GM18502 (cell line): ENCODE measurements around the gene DKK1.

Source experiments
- ATAC-seq: cut with Tn5 transposase; IDR thresholded peaks from one replicate; pipeline ENCODE4 v1.9.1; 2021; ENCODE audit warnings: mild to moderate bottlenecking; ENCODE audit not compliant: unreplicated experiment, poor library complexity

The DKK1 gene

DNA sequence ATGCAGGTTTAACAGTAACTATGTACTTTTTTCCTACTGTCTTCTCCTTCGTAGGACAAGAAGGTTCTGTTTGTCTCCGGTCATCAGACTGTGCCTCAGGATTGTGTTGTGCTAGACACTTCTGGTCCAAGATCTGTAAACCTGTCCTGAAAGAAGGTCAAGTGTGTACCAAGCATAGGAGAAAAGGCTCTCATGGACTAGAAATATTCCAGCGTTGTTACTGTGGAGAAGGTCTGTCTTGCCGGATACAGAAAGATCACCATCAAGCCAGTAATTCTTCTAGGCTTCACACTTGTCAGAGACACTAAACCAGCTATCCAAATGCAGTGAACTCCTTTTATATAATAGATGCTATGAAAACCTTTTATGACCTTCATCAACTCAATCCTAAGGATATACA is 2.4 kb downstream of the DKK1 start:
- no peak for ATAC-seq

DNA sequence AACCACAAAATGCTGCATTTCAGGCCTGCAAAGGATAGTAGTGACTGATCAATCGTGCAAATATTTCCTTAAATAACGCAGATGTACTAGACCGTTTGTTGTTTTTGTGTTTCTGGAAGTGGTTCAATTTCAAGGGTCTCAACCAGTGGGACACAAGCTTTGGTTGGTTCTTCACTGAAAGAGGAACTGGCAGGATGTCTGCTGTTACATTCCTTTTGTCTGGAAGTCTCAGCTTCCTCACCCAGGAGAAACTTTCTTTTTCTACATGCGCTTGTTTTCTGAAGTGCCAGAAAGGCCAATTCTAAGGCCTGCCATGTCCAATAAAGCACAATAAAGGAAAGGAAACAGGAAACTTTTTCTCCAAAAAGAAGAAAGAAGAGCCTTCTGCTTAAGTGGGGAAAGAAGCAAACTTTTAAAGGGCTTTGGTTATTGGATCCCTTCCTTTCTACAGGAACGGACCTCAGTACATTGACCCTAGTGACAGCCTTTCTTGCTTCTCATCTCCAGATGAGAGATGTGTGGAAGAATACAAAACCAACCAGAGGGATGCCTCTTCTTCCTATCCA is 4.1 kb downstream of the DKK1 start:
- ATAC-seq, result no peak

DNA sequence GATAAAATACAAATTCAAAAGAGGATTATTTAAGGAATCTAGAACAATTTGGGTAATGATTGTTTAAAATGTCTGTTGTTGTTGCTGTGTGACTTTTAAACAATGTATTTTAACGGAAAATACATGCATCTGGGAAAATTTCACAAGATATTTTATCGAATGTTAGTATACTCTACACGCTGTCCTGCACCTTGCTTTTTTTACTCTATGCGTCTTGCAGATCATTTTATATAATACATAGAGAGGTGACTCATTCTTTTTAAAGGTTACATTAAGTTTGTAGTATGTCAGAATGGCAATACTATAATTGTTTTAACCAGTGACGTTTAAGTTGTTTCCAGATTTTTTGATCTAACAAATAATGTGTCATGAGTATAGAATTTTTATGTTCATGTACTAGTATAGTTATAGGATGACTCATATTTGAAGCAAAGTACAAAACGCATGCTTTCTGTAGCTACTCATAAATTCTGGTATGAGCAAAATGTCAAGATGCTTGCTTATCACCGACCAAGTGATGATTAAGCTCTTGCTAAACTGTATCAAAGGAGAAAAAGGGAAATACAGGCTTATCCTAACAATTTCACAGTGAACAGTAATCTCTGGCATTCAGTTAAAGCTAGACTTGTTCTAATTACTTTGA is 4.9 kb downstream of the DKK1 start:
- no peak for ATAC-seq

DNA sequence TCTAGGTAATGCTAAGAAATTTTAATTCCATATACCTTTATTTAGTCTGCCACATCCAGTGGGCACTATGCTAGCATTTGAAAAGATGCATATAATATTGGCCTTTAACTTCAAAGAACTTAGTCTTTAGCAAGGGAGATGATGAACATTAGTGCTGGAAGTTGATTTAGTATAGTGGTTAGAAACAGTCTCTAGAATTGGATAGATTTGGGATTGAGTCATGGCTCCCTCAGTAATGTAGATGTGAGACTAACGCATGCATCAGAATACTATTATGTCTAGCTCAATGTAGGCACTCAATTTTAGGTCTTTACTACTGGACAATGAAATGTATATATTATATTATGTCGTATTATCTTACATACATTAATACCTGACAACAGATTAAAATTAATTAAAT is 5.8 kb downstream of the DKK1 start:
- ATAC-seq, result no peak

DNA sequence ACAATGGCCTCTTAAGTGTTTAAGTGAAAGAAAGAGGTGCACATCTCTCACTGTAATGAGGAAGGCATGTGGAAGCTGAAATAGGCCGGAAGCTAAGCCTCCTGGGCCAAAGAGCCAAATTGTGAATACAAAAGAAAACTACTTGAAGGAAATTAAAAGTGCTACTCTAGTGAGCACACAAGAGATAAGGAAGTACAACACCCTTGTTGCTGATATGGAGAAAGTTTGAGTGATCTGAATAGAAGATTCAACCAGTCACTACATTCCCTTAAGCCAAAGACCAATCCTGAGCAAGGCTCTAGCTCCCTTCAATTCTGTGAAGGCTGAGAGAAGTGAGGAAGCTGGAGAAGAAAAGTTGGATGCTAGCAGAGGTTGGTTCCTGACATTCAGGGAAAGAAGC is 8.2 kb downstream of the DKK1 start:
- ATAC-seq, result no peak

DNA sequence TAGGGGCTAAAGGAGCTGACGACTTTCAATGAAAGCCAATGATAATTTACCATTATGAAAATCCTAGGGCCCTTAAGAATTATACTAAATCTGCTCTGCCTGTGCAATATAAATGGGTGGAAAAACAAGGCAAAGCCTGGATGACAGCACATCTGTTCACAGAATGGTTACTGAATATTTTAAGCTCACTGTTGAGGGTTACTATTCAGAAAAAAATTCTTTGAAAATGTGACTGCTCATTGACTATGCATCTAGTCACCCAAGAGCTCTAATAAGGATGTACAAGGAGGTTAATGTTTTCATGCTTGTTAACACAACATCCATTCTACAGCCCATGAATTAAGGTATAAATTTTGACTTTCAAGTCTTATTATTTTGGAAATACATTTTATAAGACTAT is 8.9 kb downstream of the DKK1 start:
- no peak for ATAC-seq

DNA sequence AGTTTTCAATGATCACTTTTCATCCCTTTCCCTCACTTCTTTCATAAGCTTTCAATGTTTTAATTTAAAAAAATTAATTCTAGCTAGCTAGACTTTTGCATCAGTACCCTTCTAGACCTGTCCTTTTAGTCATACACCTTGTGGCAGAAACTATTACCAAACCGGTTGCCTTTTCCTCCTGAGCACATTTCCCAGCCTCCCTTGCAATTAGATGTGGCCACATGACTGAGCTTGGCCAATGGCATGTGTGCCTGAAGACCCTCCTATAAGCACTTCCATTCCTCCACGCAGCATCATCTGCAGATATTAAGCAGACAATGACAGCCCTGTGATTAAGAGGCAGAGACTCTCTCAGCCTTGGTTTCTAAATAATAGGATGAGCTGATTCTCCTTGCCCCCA is 12.3 kb downstream of the DKK1 start:
- no peak for ATAC-seq

DNA sequence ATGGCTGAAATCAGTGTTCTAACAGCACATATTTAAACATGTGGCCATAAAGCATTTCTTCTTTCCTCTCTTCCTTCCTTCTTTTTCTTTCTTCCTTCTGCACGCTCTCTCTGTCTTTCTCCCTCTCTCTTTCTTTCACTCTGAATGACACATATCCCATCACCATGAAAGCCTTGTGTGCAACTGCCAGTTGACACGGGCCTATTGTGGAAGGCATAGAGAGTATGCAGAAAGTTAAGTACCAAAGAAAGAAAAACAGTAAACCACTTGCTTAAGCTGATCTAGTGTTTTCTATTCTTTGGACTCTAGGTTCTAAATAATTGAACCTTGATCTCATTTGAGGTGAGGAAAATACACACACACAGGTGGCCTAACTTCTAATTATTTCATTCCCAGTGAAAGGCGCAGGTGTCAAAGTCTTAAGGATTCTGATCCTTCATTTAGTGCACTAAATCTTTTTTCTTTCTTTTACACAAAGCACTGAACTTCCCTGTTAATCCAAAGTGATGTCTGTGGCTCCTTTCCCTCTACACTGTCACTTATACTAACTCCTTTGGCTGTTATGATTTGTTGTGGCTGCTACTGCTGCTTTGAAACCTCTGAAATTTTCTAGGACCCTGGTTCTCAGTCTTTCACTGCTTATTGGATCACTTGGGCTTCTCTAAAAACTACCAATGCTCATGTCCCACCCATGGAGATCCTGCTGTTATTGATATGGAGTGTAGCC is 17.7 kb downstream of the DKK1 start:
- no peak for ATAC-seq

DNA sequence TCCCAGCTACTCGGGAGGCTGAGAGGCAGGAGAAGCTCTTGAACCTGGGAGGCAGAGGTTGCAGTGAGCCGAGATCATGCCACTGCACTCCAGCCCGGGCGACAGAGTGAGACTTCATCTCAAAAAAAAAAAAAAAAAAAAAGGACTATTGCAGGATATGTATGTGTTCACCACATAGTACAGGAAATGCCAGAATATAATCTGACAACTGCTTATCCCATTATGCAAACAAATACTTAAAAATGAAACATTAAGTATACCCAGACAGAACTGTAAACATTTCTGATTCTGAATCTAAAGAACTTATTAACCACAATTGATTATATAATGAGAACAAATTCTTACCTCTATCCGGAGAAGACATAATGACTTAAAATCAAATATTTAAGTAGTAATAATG is 18.7 kb downstream of the DKK1 start:
- ATAC-seq, result no peak

DNA sequence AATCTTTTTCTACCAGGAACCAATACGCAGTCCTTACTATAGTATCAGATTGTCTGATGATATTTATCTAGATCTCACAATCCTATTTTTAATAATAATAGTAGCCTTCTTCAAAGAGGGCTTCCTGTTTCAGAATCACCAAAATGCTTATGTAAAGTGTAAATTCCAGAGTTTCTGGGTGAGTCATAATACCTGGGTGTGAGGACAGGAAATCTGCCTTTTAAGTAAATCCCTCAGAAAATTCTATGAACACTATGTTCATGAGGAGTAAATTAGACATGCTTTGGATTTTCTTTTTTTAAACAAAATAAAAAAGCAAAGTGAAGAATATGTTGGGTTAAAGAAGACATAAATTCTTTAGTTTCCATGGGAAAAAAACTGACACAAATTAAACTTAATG is 20.5 kb downstream of the DKK1 start:
- ATAC-seq, result no peak

DNA sequence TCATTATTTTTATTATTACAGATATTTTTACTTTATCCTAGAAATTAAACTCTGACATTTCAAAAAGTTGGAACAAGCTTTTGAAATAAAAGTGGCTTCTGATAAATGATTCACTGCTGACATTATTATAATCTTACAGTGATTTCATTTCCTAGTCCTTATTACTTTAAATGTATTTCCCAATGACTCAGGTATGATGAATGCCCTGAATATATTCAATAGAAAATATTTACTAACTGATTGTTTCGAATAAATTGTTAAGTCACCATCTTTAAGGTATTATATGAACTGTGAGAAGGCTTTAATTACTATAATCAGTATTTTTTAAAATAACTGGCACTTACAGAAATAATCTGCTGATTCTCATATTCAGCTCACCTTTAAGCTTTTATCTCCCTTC is 21.6 kb downstream of the DKK1 start:
- ATAC-seq, result no peak

DNA sequence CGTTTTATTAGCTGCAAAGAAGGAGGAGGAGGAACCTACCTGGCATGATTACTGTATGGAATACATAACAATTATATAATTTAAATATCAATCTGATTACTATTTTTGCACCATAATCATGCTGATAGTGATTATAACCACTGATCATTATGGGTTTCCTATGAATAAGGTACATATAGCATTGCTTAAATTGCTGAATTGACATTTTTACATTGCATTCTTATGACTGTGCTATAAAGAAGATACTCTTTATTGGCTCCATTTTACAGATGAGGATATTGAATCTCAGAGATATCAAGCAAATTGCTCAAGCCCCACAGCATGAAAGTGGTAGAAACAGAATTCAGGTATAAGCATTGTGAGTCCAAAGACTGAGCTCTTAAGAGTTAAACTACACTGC is 23.1 kb downstream of the DKK1 start:
- ATAC-seq, result no peak

DNA sequence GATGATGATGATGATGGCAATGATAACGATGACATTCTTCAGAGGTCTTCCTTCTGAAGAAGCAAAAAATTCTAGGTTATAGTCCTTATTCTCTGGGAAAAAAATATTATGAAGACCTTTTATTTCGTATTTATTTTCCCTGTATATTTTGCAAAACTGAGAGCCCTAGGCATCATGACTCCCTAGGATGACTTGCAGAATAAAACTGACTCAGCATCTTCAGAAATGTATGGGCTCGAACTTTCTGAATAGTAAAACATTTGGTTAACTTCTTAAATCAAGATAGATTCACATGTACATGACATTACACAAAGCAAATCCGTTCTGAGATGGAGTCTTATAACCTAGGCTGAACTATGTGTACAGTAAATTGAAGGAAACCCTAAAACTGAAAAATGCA is 29.4 kb downstream of the DKK1 start:
- no peak for ATAC-seq

DNA sequence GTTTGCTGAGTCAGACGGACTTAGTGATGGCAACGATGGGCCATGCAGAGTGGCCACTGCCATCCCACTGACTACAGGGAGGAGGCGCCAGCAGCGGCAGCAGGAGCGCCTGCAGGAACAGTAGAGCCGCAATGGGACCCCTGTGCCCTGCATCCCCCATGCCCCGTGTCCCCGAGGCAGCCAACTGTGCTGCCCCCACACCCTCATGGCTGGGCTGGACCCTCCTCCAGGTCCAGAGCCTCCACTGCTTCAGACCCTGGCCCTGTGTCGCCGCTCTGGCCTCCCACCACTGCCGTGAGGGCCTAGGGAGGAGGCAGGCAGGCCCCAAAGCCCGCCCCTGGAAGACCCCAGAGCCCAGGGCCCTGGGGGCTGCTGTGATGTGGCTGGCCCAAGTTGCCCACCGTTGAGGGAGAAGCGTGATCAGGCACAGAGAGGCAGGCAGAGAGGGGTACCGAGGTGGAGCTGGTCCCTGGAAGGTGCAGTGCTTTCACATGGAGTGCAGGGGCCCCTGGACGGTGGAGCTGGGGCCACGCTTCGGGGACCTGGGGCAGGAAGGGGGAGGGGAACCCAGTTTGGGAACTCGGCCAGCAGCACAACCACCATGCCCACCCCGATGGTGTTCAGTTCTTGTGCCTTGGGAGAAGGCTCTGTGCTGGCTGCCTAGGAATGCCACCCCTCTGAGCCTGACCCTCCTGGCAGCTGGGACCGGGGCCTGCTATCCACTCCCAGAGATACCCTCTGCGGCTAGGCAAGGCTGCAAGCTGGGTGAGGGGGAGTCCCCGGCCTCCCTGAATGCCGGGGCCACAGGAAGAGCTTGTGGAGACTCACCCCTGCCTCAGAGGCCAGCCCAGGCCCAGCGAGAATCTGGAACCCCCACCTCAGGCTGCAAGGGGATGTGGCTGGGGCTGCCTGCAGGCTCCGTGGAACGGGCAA is 32.6 kb downstream of the DKK1 start:
- no peak for ATAC-seq

DNA sequence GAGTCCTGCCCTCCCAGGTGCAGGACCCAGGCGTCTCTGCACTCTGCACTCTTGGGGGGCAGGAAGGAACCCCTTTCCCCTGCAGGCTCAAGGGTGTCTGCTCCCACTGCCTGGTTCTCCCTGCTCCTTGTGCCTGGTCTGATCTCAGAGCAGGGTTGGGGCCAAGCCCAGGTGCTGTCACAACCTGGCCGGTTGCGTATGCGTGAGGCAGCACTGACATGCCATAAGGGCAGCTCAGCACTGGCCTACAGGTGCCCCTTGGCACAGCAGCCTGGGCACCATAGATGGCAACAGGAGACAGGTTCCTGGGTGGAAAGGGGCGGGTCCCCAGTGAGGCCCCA is 33.2 kb downstream of the DKK1 start:
- ATAC-seq, result no peak

DNA sequence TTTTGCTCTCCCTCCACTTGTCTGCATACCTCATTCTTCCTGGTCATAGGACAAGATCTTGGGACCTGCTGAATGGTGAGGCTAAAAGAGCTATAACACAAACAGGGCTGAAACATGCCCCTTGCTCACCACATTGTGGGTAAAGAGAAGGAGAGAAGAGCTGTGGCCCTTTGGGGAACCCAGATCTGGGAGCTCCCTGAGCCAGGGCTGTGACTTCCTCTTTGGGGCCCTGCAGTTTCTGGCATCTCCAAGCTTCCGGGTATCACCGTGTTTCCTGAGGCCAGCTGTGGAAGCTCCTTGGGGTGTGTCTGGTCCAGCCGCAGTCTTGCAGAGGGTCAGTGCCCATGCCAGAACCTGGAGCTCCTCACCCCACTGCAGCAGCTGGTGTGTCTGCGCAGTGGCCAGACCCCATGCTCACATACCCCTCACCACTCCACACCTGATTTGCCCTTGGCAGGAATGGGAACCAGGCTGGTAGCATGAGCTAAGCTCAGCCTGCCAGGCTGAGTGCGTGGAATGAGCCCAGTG is 34.0 kb downstream of the DKK1 start:
- no peak for ATAC-seq

DNA sequence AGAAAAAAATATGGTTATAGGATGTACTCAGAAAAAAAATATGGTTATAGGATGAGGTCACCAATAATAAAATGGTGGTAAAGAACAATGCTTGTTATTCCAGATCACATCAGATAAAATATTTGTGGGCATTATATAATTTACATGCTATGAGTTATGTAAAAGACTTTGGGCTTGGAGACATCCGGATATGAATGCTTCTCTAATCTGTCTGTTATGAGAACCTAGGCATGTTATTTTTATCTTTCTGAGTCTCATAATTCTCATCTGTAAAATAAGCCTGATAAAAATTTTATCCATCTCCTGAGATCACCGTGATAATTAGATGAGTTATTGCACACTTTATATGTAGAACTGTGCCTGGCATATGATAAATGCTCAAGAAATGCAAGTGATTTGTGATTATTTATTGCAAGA is 37.8 kb downstream of the DKK1 start:
- ATAC-seq, result no peak

DNA sequence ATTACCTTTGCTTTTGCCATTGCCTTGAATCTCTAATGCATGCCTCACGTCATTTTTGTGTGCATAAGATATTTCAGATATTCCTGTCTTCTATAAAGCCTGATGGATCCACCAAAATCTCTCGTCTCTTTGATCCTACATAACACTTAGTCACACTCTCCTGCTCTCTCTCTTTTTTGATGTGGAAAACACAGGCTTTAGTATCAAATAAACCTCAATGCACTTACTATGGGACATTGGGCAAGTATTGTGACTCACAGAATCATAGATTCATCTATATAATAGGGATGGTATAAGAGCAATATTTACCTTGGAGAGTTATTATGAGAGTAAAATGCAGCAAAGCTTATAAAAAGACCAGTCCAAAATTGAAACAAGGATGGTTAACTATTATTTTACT is 39.1 kb downstream of the DKK1 start:
- no peak for ATAC-seq

DNA sequence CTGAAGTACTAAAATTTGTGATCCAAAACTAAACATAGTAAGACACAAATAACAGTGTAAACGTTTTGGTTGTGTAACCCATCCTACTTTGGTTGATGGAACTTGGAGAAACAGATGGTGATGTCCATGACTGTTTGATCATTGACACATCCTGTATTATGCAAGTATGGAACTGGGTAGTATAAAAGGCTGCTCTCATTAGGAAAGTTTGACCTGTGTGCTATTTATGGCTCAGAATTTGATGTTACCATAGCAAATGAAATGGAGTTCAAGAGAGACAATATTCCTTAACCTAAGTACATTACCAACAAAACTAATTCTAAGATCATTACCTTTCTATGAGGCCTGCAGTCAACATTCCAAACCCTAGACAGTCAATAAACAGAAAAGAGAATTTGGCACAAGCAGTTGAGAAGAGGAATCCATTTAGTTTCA is 39.9 kb downstream of the DKK1 start:
- no peak for ATAC-seq

DNA sequence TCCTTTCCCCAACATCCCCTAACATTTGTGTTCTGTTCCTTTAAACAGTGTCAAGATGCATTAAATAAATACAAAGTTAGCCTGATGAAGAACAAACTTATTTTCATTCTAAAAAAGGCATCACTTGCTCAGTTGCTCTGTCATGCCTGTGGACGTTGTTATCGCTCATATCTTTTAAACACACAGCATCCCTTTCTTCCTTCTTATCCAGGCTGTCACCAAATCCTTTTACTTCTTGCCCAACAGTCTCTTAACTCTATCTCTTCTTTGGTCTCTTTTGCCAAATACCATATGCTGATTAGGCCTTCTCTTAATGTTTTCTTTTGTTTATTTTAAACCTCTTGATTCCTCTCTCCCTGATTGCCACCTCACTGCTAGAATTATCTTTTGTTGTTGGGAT is 43.9 kb downstream of the DKK1 start:
- ATAC-seq, result no peak

DNA sequence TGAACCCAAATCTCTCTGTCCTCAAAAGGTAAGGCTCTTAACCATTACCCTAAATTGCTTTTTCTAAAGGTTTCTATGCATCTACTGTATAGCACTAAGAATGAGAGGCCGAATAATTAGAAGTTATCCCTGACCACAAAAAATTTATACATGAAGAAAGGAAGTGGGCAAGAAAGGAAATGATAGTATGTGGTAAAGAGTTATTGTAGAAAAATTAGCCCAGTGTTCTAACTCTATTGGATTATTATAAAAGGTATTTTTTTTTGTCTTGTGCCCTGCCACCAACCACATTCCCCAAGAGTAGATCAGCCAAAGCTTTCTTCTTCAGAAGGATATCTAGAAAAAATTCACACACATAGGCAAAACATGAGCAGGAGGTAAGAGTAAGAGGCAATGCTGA is 45.4 kb downstream of the DKK1 start:
- no peak for ATAC-seq
